PFSK-1 (cell line): Measurements from ENCODE around the gene NOTCH3.

Experiments used
- POLR2AphosphoS5 ChIP-seq: IDR thresholded peaks from 2 replicates; pipeline ENCODE4 v1.6.1; 2012; ENCODE audit warnings: low read depth, mild to moderate bottlenecking, control low read depth, low read length, moderate library complexity
- SIN3A ChIP-seq: IDR thresholded peaks from 2 replicates; pipeline ENCODE4 v1.6.1; 2012; ENCODE audit warnings: mild to moderate bottlenecking, low read length, moderate library complexity, borderline replicate concordance; ENCODE audit not compliant: insufficient read depth
- TAF1 ChIP-seq: IDR thresholded peaks from 2 replicates; pipeline ENCODE4 v1.6.1; 2012; ENCODE audit warnings: low read length, control low read depth, borderline replicate concordance; ENCODE audit not compliant: insufficient read depth
- TF ChIP-seq, protein P1 (sequence below), 2 experiments: IDR thresholded peaks; 2 replicates each; pipeline versions ENCODE4 v1.6.1 to v1.8.0; 2011 to 2012; ENCODE audit warnings: low read depth in 2 of 2, low read length in 2 of 2, control low read depth in 1 of 2, inconsistent platforms in 1 of 2, mild to moderate bottlenecking in 1 of 2, moderate library complexity in 1 of 2; ENCODE audit not compliant: insufficient read depth in 1 of 2

DNA sequence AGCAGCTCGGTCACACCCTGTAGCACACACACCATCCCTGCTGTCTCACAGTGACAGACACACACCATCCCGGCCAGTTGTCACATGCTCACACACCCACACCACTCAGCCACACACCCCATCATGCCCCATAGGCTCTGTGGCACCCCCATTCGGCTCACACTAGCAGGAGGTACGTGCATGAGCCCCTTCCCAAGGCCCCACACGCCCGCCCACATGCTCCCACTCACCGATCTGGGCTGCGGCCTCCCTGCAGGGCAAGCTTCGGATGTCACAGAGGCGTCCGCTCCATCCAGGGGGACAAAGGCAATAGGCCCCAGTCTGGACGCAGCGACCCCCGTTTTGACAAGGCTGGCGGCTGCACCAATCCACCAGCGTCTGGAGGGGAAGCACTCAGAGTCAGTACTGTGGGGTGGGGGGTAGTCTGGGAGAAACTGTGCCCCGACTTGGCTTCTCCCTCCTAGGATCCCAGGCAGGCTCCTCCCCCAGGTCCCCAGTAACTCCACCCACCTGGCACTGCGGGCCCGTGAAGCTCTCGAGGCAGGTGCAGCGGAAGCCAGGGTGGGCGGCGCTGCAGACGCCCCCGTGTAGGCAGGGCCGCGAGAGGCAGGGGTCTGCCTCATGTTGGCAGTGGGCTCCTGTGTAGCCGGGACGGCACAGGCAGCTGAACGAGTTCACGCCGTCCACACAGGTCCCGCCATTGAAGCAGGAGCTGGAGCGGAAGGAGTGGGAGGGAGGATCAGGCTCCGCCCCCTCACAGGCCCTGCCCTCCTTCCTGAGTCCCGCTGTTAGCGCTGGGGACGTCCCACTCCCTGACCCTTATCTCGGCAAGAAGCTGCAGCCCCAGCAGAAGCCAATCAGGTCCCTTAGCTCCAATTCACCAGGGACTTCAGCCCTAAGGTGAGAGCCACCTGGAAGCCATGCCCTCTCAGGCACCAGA lies 20.1 kb downstream of the NOTCH3 start:
- TF ChIP-seq TAF1: no peak
- no peak for TF ChIP-seq POLR2AphosphoS5
- TF ChIP-seq, protein P1, sequence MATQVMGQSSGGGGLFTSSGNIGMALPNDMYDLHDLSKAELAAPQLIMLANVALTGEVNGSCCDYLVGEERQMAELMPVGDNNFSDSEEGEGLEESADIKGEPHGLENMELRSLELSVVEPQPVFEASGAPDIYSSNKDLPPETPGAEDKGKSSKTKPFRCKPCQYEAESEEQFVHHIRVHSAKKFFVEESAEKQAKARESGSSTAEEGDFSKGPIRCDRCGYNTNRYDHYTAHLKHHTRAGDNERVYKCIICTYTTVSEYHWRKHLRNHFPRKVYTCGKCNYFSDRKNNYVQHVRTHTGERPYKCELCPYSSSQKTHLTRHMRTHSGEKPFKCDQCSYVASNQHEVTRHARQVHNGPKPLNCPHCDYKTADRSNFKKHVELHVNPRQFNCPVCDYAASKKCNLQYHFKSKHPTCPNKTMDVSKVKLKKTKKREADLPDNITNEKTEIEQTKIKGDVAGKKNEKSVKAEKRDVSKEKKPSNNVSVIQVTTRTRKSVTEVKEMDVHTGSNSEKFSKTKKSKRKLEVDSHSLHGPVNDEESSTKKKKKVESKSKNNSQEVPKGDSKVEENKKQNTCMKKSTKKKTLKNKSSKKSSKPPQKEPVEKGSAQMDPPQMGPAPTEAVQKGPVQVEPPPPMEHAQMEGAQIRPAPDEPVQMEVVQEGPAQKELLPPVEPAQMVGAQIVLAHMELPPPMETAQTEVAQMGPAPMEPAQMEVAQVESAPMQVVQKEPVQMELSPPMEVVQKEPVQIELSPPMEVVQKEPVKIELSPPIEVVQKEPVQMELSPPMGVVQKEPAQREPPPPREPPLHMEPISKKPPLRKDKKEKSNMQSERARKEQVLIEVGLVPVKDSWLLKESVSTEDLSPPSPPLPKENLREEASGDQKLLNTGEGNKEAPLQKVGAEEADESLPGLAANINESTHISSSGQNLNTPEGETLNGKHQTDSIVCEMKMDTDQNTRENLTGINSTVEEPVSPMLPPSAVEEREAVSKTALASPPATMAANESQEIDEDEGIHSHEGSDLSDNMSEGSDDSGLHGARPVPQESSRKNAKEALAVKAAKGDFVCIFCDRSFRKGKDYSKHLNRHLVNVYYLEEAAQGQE (IDR thresholded peaks at IDR 0.05; ENCODE audit: insufficient read depth in 1 of 2, low read depth in 2 of 2, low read length in 2 of 2): no peak
- TF ChIP-seq SIN3A: no peak
